Neuronal stem cell (in vitro differentiated cells): ENCODE measurements around the gene NOL4L.

ENCODE experiments used
- DNase-seq: peaks from one replicate; pipeline ENCODE4 v3.0.0-alpha.2; 2013; ENCODE audit warnings: low spot score
- H2AFZ ChIP-seq: one replicate; pipeline ENCODE4 v1.6.1; 2013; ENCODE audit warnings: mild to moderate bottlenecking, low read length, inconsistent platforms
- H2AK5ac ChIP-seq: 2 replicates; pipeline ENCODE4 v1.6.1; 2013; ENCODE audit warnings: low read depth, mild to moderate bottlenecking, inconsistent platforms, low read length, moderate library complexity, mixed read lengths
- H2BK120ac ChIP-seq: 2 replicates; pipeline ENCODE4 v1.6.1; 2013; ENCODE audit warnings: low read depth, mild to moderate bottlenecking, inconsistent platforms, low read length, moderate library complexity, mixed read lengths
- H2BK12ac ChIP-seq: one replicate; pipeline ENCODE4 v1.6.1; 2013; ENCODE audit warnings: low read length, inconsistent platforms
- H2BK15ac ChIP-seq: 2 replicates; pipeline ENCODE4 v1.6.1; 2013; ENCODE audit warnings: mild to moderate bottlenecking, low read length, inconsistent platforms, mixed read lengths
- H2BK5ac ChIP-seq: one replicate; pipeline ENCODE4 v1.6.1; 2013; ENCODE audit warnings: inconsistent platforms, mild to moderate bottlenecking, low read length, moderate library complexity
- H3K14ac ChIP-seq: one replicate; pipeline ENCODE4 v1.6.1; 2013; ENCODE audit warnings: low read length, inconsistent platforms
- H3K18ac ChIP-seq: 2 replicates; pipeline ENCODE4 v1.6.1; 2013; ENCODE audit warnings: low read length, inconsistent platforms
- H3K23ac ChIP-seq: 2 replicates; pipeline ENCODE4 v1.6.1; 2013; ENCODE audit warnings: low read depth, mild to moderate bottlenecking, mixed read lengths, low read length, inconsistent platforms; ENCODE audit not compliant: poor library complexity
- H3K27ac ChIP-seq: replicated peaks from 3 replicates; pipeline ENCODE4 v1.5.1; 2013; ENCODE audit warnings: low read length, inconsistent platforms
- H3K27me3 ChIP-seq, 3 experiments: 2 replicates each; pipeline ENCODE4 v1.6.1; 2013; ENCODE audit warnings: low read length in 3 of 3, mild to moderate bottlenecking in 2 of 3, inconsistent platforms in 1 of 3, low read depth in 1 of 3, mixed read lengths in 1 of 3, moderate library complexity in 1 of 3; ENCODE audit not compliant: control insufficient read depth in 3 of 3, insufficient read depth in 3 of 3
- H3K36me3 ChIP-seq, 2 donors: replicated peaks in 1 of 2; 2 replicates each; pipeline ENCODE4 v1.6.1; 2013; ENCODE audit warnings: low read length in 2 of 2; ENCODE audit not compliant: control insufficient read depth in 2 of 2, insufficient read depth in 2 of 2
- H3K4ac ChIP-seq: 2 replicates; pipeline ENCODE4 v1.6.1; 2013; ENCODE audit warnings: inconsistent platforms, mild to moderate bottlenecking, low read length, moderate library complexity
- H3K4me1 ChIP-seq, 2 donors: 1 replicate in 1 of 2; 2 replicates in 1 of 2; pipeline ENCODE4 v1.6.1; 2013; ENCODE audit warnings: low read length in 2 of 2, low read depth in 1 of 2; ENCODE audit not compliant: control insufficient read depth in 2 of 2, insufficient read depth in 1 of 2
- H3K4me2 ChIP-seq: one replicate; pipeline ENCODE4 v1.6.1; 2013; ENCODE audit warnings: mild to moderate bottlenecking, low read length, inconsistent platforms; ENCODE audit not compliant: insufficient read depth, poor library complexity, severe bottlenecking
- H3K4me3 ChIP-seq, 2 donors: 2 replicates each; pipeline ENCODE4 v1.5.1; 2013; ENCODE audit warnings: low read length in 2 of 2, mild to moderate bottlenecking in 2 of 2, inconsistent platforms in 1 of 2, moderate library complexity in 1 of 2
- H3K79me1 ChIP-seq: one replicate; pipeline ENCODE4 v1.6.1; 2013; ENCODE audit warnings: low read depth, mild to moderate bottlenecking, inconsistent platforms, low read length, moderate library complexity
- H3K9ac ChIP-seq: one replicate; pipeline ENCODE4 v1.6.1; 2013; ENCODE audit warnings: mild to moderate bottlenecking, low read depth, low read length, inconsistent platforms; ENCODE audit not compliant: poor library complexity
- H3K9me3 ChIP-seq, 2 donors: replicated peaks in 1 of 2; 2 replicates each; pipeline versions ENCODE3 to v1.6.1; 2013; ENCODE audit warnings: low read length in 2 of 2, mild to moderate bottlenecking in 2 of 2, inconsistent platforms in 1 of 2, low read depth in 1 of 2, mixed read lengths in 1 of 2, moderate library complexity in 1 of 2; ENCODE audit not compliant: control insufficient read depth in 2 of 2, insufficient read depth in 1 of 2
- H4K8ac ChIP-seq: one replicate; pipeline ENCODE4 v1.6.1; 2013; ENCODE audit warnings: low read depth, mild to moderate bottlenecking, inconsistent platforms, low read length, moderate library complexity
- H4K91ac ChIP-seq: one replicate; pipeline ENCODE4 v1.6.1; 2013; ENCODE audit warnings: low read length, low read depth, mild to moderate bottlenecking, inconsistent platforms; ENCODE audit not compliant: poor library complexity
- WGBS, 2 donors: extraction: QIAGEN DNeasy Blood & Tissue Kit; methylation state at CpG; one replicate each; pipeline ENCODE4 v1.1.7; 2013; ENCODE audit warnings: missing lambda C conversion rate in 2 of 2, mixed read lengths in 1 of 2; ENCODE audit not compliant: insufficient read length in 2 of 2, insufficient replicate concordance in 1 of 2; ENCODE audit errors: extremely low coverage in 2 of 2; 5-methylcytosine and 5-hydroxymethylcytosine counted together

NOL4L gene

DNA sequence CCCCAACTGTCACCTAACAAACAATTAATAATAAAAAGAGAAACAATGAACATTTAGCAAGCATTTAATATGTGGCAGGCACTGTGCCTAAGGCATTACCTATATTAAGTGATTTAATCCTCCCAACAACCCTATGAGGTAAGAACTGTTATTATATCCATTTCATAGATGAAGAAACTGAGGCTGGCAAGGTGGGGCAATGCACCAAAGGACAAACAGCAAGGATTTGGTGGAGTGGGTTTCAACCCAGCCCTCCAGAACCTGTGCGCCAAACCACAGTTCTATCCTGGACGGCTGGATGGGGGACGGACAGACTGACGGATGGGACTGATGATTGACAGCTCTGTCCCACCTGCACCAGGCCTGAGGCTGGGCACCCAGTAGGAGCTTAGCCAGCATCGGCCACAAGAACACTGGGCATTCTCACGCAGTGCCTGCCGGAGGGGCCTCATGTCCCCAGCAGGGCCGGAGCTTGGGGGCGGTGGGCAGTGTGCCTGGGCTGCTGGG is 24.6 kb downstream of the NOL4L start:
- Histone ChIP-seq H3K9me3 (no peaks in the 10 kb centered on the region), H4K91ac (no peak overlapping the region), H3K9ac (peak overlapping the region; percentile 64), H3K4me3 (peak overlapping the region; percentile 34 to 54), H2BK15ac (peak overlapping the region; percentile 53), H4K8ac (no peak overlapping the region), H2BK5ac (peak overlapping the region; percentile 43), H3K4me1 (peaks cover 37 to 38% of the 10 kb centered on the region in 2 donors), H2BK12ac (peak overlapping the region; percentile 47), H2BK120ac (peak overlapping the region; percentile 56), H2AK5ac (no peak overlapping the region), H3K18ac (peak overlapping the region; percentile 94), H3K4me2 (peak overlapping the region; percentile 45), H2AFZ (peak overlapping the region; percentile 92), H3K36me3 (no peaks in the 10 kb centered on the region), H3K23ac (peak overlapping the region; percentile 4), H3K27ac (peak overlapping the region; percentile 68), H3K4ac (no peak overlapping the region), H3K79me1 (peaks cover 2% of the 10 kb centered on the region), H3K27me3 (no peaks in the 10 kb centered on the region), H3K14ac (no peak overlapping the region)
- no CpG with 5 or more reads among the region's 9 CpGs for WGBS, 2 donors
- no peak for DNase-seq

DNA sequence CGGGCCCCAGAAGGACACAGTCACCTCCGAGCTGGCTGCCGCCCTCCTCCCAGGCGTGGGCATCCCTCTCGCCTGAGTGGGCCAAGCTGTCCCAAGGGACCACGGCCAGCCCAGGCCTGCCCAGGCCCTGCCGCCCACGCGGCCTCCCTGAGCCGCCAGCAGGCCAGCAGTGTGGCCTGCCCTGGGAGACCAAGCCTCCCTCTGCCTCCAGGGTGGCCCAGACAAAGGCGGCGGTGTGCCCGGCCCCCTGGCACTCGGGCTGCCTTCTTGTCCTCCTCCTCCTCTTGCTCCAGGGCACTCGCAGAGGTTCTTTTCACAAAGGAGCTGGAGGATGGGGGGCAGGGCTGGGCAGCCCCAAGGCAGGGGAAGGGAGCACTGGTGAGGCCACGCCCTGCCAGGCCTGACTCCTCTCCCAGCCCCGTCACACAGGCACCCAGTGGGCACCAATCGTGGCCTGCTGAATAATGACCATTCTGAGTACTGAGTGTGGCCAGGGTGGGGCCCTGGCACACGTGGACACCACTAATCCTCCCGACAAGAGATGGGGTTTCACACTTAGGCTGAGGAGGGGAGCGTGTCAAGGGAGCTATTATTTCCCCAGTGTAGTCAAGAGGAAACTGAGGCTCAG is 25.3 kb downstream of the NOL4L start:
- Histone ChIP-seq H3K4me1 (peaks cover 34 to 39% of the 10 kb centered on the region in 2 donors), H3K79me1 (peaks cover 2% of the 10 kb centered on the region), H3K27ac (no peak overlapping the region), H2BK12ac (peak overlapping the region; percentile 16), H4K91ac (peak overlapping the region; percentile 81), H3K9me3 (no peaks in the 10 kb centered on the region), H3K36me3 (no peaks in the 10 kb centered on the region), H3K23ac (peak overlapping the region; percentile 6), H3K9ac (no peak overlapping the region), H2BK5ac (peak overlapping the region; percentile 63), H3K14ac (no peak overlapping the region), H3K27me3 (no peaks in the 10 kb centered on the region), H4K8ac (no peak overlapping the region), H2AFZ (no peak overlapping the region), H3K4ac (peak overlapping the region; percentile 39), H2BK120ac (no peak overlapping the region), H2AK5ac (peak overlapping the region; percentile 96), H3K4me2 (no peak overlapping the region), H3K4me3 (no peak overlapping the region), H2BK15ac (peak overlapping the region; percentile 7), H3K18ac (peak overlapping the region; percentile 86)
- DNase-seq = no peak
- no CpG with 5 or more reads among the region's 21 CpGs for WGBS, 2 donors

DNA sequence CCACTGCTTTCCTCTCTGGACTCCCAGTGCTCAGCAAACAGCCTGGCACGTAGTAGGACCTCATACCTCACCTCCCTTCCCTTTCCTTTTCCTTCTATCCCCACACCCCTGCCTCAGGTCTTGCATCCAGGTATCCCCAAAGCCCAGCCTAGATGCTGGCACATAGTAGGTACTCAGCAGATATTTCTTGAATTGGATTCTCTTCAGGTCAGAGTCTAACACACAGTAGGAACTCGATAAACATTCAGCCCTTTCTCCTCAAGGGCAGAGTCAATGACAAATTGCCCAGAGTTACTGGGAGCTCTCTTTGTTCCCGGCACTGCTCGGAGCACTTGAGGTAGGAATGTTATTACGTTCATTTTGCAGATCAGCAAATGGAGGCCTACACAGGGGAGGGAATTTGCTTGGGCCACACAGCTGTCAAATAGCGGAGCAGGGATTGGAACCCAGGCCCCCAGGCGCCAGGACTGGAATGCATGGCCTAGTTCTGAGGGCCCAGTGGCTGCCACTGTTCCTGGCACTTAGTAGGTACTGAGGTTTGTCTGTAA is 25.9 kb downstream of the NOL4L start:
- Histone ChIP-seq H2AFZ (no peak overlapping the region), H3K4me1 (peaks cover 34 to 40% of the 10 kb centered on the region in 2 donors)

DNA sequence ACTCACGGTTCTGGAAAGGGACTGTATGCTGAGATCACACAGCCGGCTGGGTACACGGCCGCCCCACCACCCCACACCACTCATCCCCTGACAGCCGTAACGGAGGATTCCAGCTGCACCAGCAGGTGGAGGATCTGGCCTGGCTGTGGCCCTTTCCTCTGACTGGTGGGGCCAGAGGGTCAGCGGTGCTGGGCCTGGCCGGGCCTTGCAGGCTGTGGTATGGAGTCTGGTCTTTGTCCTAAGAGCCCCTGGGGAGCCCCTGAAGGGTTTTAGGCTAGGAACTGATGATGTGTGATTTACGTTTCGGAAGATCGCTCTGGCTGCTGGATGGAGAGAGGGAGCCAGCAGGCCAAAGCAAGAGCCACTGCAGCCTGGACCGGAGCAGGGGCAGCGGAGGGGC is 26.6 kb downstream of the NOL4L start:
- DNase-seq = no peak
- Histone ChIP-seq H3K36me3 (no peaks in the 10 kb centered on the region), H3K23ac (peak overlapping the region; percentile 20), H3K14ac (no peak overlapping the region), H2BK12ac (no peak overlapping the region), H3K9me3 (no peaks in the 10 kb centered on the region), H3K27ac (no peak overlapping the region), H3K27me3 (no peaks in the 10 kb centered on the region), H3K9ac (peak overlapping the region; percentile 56), H3K4me3 (no peak overlapping the region), H4K8ac (no peak overlapping the region), H3K4me2 (no peak overlapping the region), H3K4ac (peak overlapping the region; percentile 54), H2BK5ac (no peak overlapping the region), H2AFZ (peak overlapping the region; percentile 60), H2BK120ac (no peak overlapping the region), H3K4me1 (peaks cover 34 to 35% of the 10 kb centered on the region in 2 donors), H4K91ac (no peak overlapping the region), H3K79me1 (peaks cover 2% of the 10 kb centered on the region), H2AK5ac (peak overlapping the region; percentile 90), H3K18ac (peak overlapping the region; percentile 29), H2BK15ac (peak overlapping the region; percentile 80)
- WGBS, 2 donors = no CpG with 5 or more reads among the region's 13 CpGs

More for the DNA sequence above, 25.9 kb downstream of the NOL4L start:
- no peaks in the 10 kb centered on the region for H3K36me3 ChIP-seq
- H3K79me1 ChIP-seq = peaks cover 2% of the 10 kb centered on the region
- peak overlapping the region; percentile 86 for H3K18ac ChIP-seq
- H3K27me3 ChIP-seq = no peaks in the 10 kb centered on the region
- no peak overlapping the region for H2BK120ac ChIP-seq
- no CpG with 5 or more reads among the region's 7 CpGs for WGBS, 2 donors
- peak overlapping the region; percentile 16 for H2BK12ac ChIP-seq
- no peaks in the 10 kb centered on the region for H3K9me3 ChIP-seq
- H3K14ac ChIP-seq = no peak overlapping the region
- H2BK15ac ChIP-seq = peak overlapping the region; percentile 7
- H3K23ac ChIP-seq = peak overlapping the region; percentile 6
- peak overlapping the region; percentile 63 for H2BK5ac ChIP-seq
- DNase-seq = no peak
- H4K91ac ChIP-seq = no peak overlapping the region
- H2AK5ac ChIP-seq = peak overlapping the region; percentile 96
- no peak overlapping the region for H3K4ac ChIP-seq
- no peak overlapping the region for H3K9ac ChIP-seq
- no peak overlapping the region for H3K27ac ChIP-seq
- no peak overlapping the region for H3K4me2 ChIP-seq
- no peak overlapping the region for H3K4me3 ChIP-seq
- H4K8ac ChIP-seq = no peak overlapping the region
